NCI-H2227 (cell line): Measurements from ENCODE around the gene KCNQ1.

Experiments used
- DNase-seq: peaks from one replicate; lab custom pipeline; 2025; ENCODE audit not compliant: unreplicated experiment; lab: John Stamatoyannopoulos, UW

The KCNQ1 gene

GRCh38 chr11:2677127-2677526, 232.3 kb downstream of the KCNQ1 start:
- DNase-seq, result no peak

GRCh38 chr11:2678396-2678795, 233.6 kb downstream of the KCNQ1 start:
- no peak for DNase-seq

GRCh38 chr11:2679011-2679676, 234.3 kb downstream of the KCNQ1 start:
- DNase-seq, result no peak

GRCh38 chr11:2681408-2682145, 236.8 kb downstream of the KCNQ1 start:
- DNase-seq, result no peak

- DNase-seq, result no peak
Observed at GRCh38 chr11:2683806-2684205, 239.0 kb downstream of the KCNQ1 start.

- DNase-seq, result no peak
Observed at GRCh38 chr11:2684581-2684980, 239.8 kb downstream of the KCNQ1 start.

- DNase-seq, result no peak
Observed at GRCh38 chr11:2685051-2685450, 240.2 kb downstream of the KCNQ1 start.

- DNase-seq, result no peak
Observed at GRCh38 chr11:2685566-2686359, 241.0 kb downstream of the KCNQ1 start.

- DNase-seq, result no peak
Observed at GRCh38 chr11:2686360-2687222, 241.8 kb downstream of the KCNQ1 start.

- no peak for DNase-seq
Observed at GRCh38 chr11:2687223-2687530, 242.4 kb downstream of the KCNQ1 start.

- DNase-seq, result no peak
Observed at GRCh38 chr11:2687782-2688191, 243.0 kb downstream of the KCNQ1 start.

- DNase-seq, result no peak
Observed at GRCh38 chr11:2688381-2689231, 243.8 kb downstream of the KCNQ1 start.

GRCh38 chr11:2689651-2690575, 245.1 kb downstream of the KCNQ1 start:
- DNase-seq, result no peak

- DNase-seq, result no peak
Observed at GRCh38 chr11:2690596-2691354, 246.0 kb downstream of the KCNQ1 start.

GRCh38 chr11:2691355-2691761, 246.6 kb downstream of the KCNQ1 start:
- no peak for DNase-seq

GRCh38 chr11:2691991-2692875, 247.4 kb downstream of the KCNQ1 start:
- no peak for DNase-seq
